CD4-positive, alpha-beta T cell treated with Interleukin-4 for 1 hour (primary cell): ENCODE results near the gene VAMP2.

Experiments
- DNase-seq, 2 donors: peaks; one replicate each; pipeline ENCODE4 v3.0.0-alpha.2; 2020 to 2022

Gene VAMP2

GRCh38 chr17:8154608-8155155 is 8.1 kb downstream of the VAMP2 start:
- no peak for DNase-seq

- DNase-seq = peak; percentile 95
Measured at GRCh38 chr17:8153957-8154607, 8.7 kb downstream of the VAMP2 start.

GRCh38 chr17:8153525-8153956 is 9.2 kb downstream of the VAMP2 start:
- peak; percentile 59 to 72 for DNase-seq

- DNase-seq = peak in 1 of 2 donors; percentile 18
Measured at GRCh38 chr17:8153031-8153451, 9.7 kb downstream of the VAMP2 start.

- peak; percentile 93 to 95 for DNase-seq
Measured at GRCh38 chr17:8152112-8152775, 10.5 kb downstream of the VAMP2 start, which contains the start of gene PER1. Gene PER1 (minus strand): TSS chr17:8152404. CDS start chr17:8150706, 1,698 bp downstream.

- peak in 1 of 2 donors; percentile 52 for DNase-seq
Measured at GRCh38 chr17:8151641-8152111, 11.1 kb downstream of the VAMP2 start.

- DNase-seq = peak; percentile 93 to 94
Measured at GRCh38 chr17:8151120-8151640, 11.6 kb downstream of the VAMP2 start.

- DNase-seq = peak in 1 of 2 donors; percentile 19
Measured at GRCh38 chr17:8150194-8151119, 12.3 kb downstream of the VAMP2 start.

- DNase-seq = peak in 1 of 2 donors; percentile 14
Measured at GRCh38 chr17:8149419-8150193, 13.1 kb downstream of the VAMP2 start.

GRCh38 chr17:8148560-8148959 is 14.2 kb downstream of the VAMP2 start:
- peak in 1 of 2 donors; percentile 11 for DNase-seq

- peak in 1 of 2 donors; percentile 13 for DNase-seq
Measured at GRCh38 chr17:8147805-8148404, 14.8 kb downstream of the VAMP2 start.

- DNase-seq = peak in 1 of 2 donors; percentile 9
Measured at GRCh38 chr17:8147141-8147804, 15.5 kb downstream of the VAMP2 start.

- DNase-seq = peak in 1 of 2 donors; percentile 7
Measured at GRCh38 chr17:8146381-8147140, 16.2 kb downstream of the VAMP2 start.

- peak in 1 of 2 donors; percentile 11 for DNase-seq
Measured at GRCh38 chr17:8145811-8146210, 16.9 kb downstream of the VAMP2 start.

GRCh38 chr17:8144401-8145231 is 18.1 kb downstream of the VAMP2 start:
- peak in 1 of 2 donors; percentile 18 for DNase-seq

GRCh38 chr17:8143581-8144400 is 19.0 kb downstream of the VAMP2 start:
- DNase-seq = peak in 1 of 2 donors; percentile 32

GRCh38 chr17:8142887-8143580 is 19.7 kb downstream of the VAMP2 start:
- DNase-seq = peak in 1 of 2 donors; percentile 34
